Mesenchymal stem cell (in vitro differentiated cells and primary cell): ENCODE data around the gene FIGNL2.

ENCODE experiments used
- DNase-seq: peaks from one replicate; pipeline ENCODE4 v3.0.0-alpha.2; 2013
- H2AFZ ChIP-seq: one replicate; pipeline ENCODE4 v1.6.1; 2013; ENCODE audit warnings: low read depth, mild to moderate bottlenecking, control low read depth, inconsistent platforms, low read length, moderate library complexity
- H2AK5ac ChIP-seq: 2 replicates; pipeline ENCODE4 v1.6.1; 2013; ENCODE audit warnings: low read length, moderate library complexity, mild to moderate bottlenecking, inconsistent platforms; ENCODE audit not compliant: severe bottlenecking
- H2BK120ac ChIP-seq: one replicate; pipeline ENCODE4 v1.6.1; 2013; ENCODE audit warnings: low read depth, mild to moderate bottlenecking, inconsistent platforms, low read length, moderate library complexity
- H2BK12ac ChIP-seq, 2 experiments: one replicate each; pipeline ENCODE4 v1.6.1; 2013; ENCODE audit warnings: inconsistent platforms in 2 of 2, low read length in 2 of 2, mild to moderate bottlenecking in 2 of 2, moderate library complexity in 2 of 2, control low read depth in 1 of 2
- H2BK15ac ChIP-seq: one replicate; pipeline ENCODE4 v1.6.1; 2013; ENCODE audit warnings: mild to moderate bottlenecking, low read depth, inconsistent platforms; ENCODE audit not compliant: poor library complexity, severe bottlenecking
- H2BK5ac ChIP-seq: 2 replicates; pipeline ENCODE4 v1.6.1; 2013; ENCODE audit warnings: low read depth, mild to moderate bottlenecking, low read length, control low read depth, inconsistent platforms; ENCODE audit not compliant: poor library complexity, severe bottlenecking
- H3K14ac ChIP-seq, 2 experiments: one replicate each; pipeline ENCODE4 v1.6.1; 2013; ENCODE audit warnings: inconsistent platforms in 2 of 2, low read length in 2 of 2, control low read depth in 1 of 2, mild to moderate bottlenecking in 1 of 2, moderate library complexity in 1 of 2
- H3K18ac ChIP-seq, 2 experiments: one replicate each; pipeline ENCODE4 v1.6.1; 2013; ENCODE audit warnings: inconsistent platforms in 2 of 2, low read length in 2 of 2, control low read depth in 1 of 2, low read depth in 1 of 2, mild to moderate bottlenecking in 1 of 2
- H3K23ac ChIP-seq, 2 experiments: one replicate each; pipeline ENCODE4 v1.6.1; 2013; ENCODE audit warnings: inconsistent platforms in 2 of 2, low read length in 2 of 2, mild to moderate bottlenecking in 2 of 2, moderate library complexity in 2 of 2, control low read depth in 1 of 2
- H3K27ac ChIP-seq: 2 replicates; pipeline ENCODE4 v1.5.1; 2013; ENCODE audit warnings: mild to moderate bottlenecking, moderate library complexity, low read length, control low read depth, inconsistent platforms; ENCODE audit not compliant: poor library complexity, severe bottlenecking
- H3K27me3 ChIP-seq, 2 experiments: 2 replicates each; pipeline versions ENCODE4 v1.6.1 to v1.7.0; 2013; ENCODE audit warnings: low read length in 2 of 2, mild to moderate bottlenecking in 2 of 2, moderate library complexity in 2 of 2, control low read depth in 1 of 2, inconsistent platforms in 1 of 2; ENCODE audit not compliant: control insufficient read depth in 1 of 2, insufficient read depth in 1 of 2
- H3K36me3 ChIP-seq, 2 experiments: 2 replicates each; pipeline versions ENCODE4 v1.6.1 to v1.7.0; 2013; ENCODE audit warnings: low read length in 2 of 2, control low read depth in 1 of 2, inconsistent platforms in 1 of 2, low read depth in 1 of 2, mild to moderate bottlenecking in 1 of 2; ENCODE audit not compliant: insufficient read depth in 2 of 2, control insufficient read depth in 1 of 2
- H3K4ac ChIP-seq, 2 experiments: one replicate each; pipeline ENCODE4 v1.6.1; 2013; ENCODE audit warnings: inconsistent platforms in 2 of 2, low read length in 2 of 2, mild to moderate bottlenecking in 2 of 2, moderate library complexity in 2 of 2, control low read depth in 1 of 2, low read depth in 1 of 2
- H3K4me1 ChIP-seq: 2 replicates; pipeline ENCODE4 v1.6.1; 2013; ENCODE audit warnings: low read depth, low read length, control low read depth; ENCODE audit not compliant: control insufficient read depth, insufficient read depth
- H3K4me2 ChIP-seq: 2 replicates; pipeline ENCODE4 v1.6.1; 2013; ENCODE audit warnings: low read length, mild to moderate bottlenecking, inconsistent platforms; ENCODE audit not compliant: poor library complexity, severe bottlenecking
- H3K4me3 ChIP-seq, 2 experiments: 2 replicates each; pipeline versions ENCODE4 v1.5.1 to v1.7.0; 2013; ENCODE audit warnings: low read length in 2 of 2, mild to moderate bottlenecking in 2 of 2, control low read depth in 1 of 2, low read depth in 1 of 2; ENCODE audit not compliant: insufficient read depth in 1 of 2
- H3K79me1 ChIP-seq: replicated peaks from 2 replicates; pipeline ENCODE4 v1.6.1; 2013; ENCODE audit warnings: mild to moderate bottlenecking, control low read depth, low read length, inconsistent platforms; ENCODE audit not compliant: poor library complexity, severe bottlenecking
- H3K9ac ChIP-seq: 2 replicates; pipeline ENCODE4 v1.7.0; 2013; ENCODE audit warnings: mild to moderate bottlenecking, low read length, moderate library complexity
- H3K9me3 ChIP-seq: 2 replicates; pipeline ENCODE4 v1.7.0; 2013; ENCODE audit warnings: mild to moderate bottlenecking, low read length; ENCODE audit not compliant: control insufficient read depth
- H4K8ac ChIP-seq: one replicate; pipeline ENCODE4 v1.6.1; 2013; ENCODE audit warnings: inconsistent platforms, mild to moderate bottlenecking, low read length, moderate library complexity
- H4K91ac ChIP-seq: one replicate; pipeline ENCODE4 v1.6.1; 2013; ENCODE audit warnings: mild to moderate bottlenecking, low read length, inconsistent platforms
- WGBS: methylation state at CpG from one replicate; pipeline ENCODE4 v1.1.7; 2013; ENCODE audit warnings: mixed read lengths; 5-methylcytosine and 5-hydroxymethylcytosine counted together

Gene FIGNL2

GRCh38 chr12:51874000-51874399 is 25.5 kb upstream of the FIGNL2 start:
- Histone ChIP-seq H3K79me1 (no peaks in the 10 kb centered on the region), H2AFZ (no peak overlapping the region), H2BK15ac (no peak overlapping the region), H2BK120ac (no peak overlapping the region), H3K14ac (no peak overlapping the region), H3K4ac (no peak overlapping the region), H4K8ac (no peak overlapping the region), H2BK12ac (no peak overlapping the region), H2BK5ac (no peak overlapping the region), H3K4me1 (peaks cover 7% of the 10 kb centered on the region), H3K4me2 (no peak overlapping the region), H3K18ac (no peak overlapping the region), H3K9me3 (no peaks in the 10 kb centered on the region), H3K4me3 (no peak overlapping the region), H3K9ac (no peak overlapping the region), H3K27me3 (peaks cover 26 to 38% of the 10 kb centered on the region in 2 experiments), H3K36me3 (no peaks in the 10 kb centered on the region), H3K23ac (no peak overlapping the region), H2AK5ac (no peak overlapping the region), H4K91ac (no peak overlapping the region), H3K27ac (no peak overlapping the region)
- 77% methylated on average over 5 of the region's 8 CpGs for WGBS
- no peak for DNase-seq

GRCh38 chr12:51873251-51873994 is 24.9 kb upstream of the FIGNL2 start:
- no peak overlapping the region for H2BK15ac ChIP-seq
- H2BK12ac ChIP-seq: peak overlapping the region in 1 of 2 experiments; percentile 17
- peaks cover 31 to 43% of the 10 kb centered on the region in 2 experiments for H3K27me3 ChIP-seq
- no peak overlapping the region for H4K91ac ChIP-seq
- no peak overlapping the region for H3K14ac ChIP-seq
- no peak overlapping the region for H3K4me3 ChIP-seq
- no peak overlapping the region for H2AFZ ChIP-seq
- no peaks in the 10 kb centered on the region for H3K36me3 ChIP-seq
- DNase-seq: no peak
- H4K8ac ChIP-seq: no peak overlapping the region
- H3K4me2 ChIP-seq: no peak overlapping the region
- no peak overlapping the region for H3K27ac ChIP-seq
- peak overlapping the region in 1 of 2 experiments; percentile 4 for H3K18ac ChIP-seq
- H3K4ac ChIP-seq: no peak overlapping the region
- H2BK5ac ChIP-seq: no peak overlapping the region
- peaks cover 13% of the 10 kb centered on the region for H3K4me1 ChIP-seq
- H2BK120ac ChIP-seq: no peak overlapping the region
- H3K9me3 ChIP-seq: no peaks in the 10 kb centered on the region
- H2AK5ac ChIP-seq: no peak overlapping the region
- no peak overlapping the region for H3K23ac ChIP-seq
- 90% methylated on average over 7 of the region's 8 CpGs for WGBS
- no peak overlapping the region for H3K9ac ChIP-seq
- H3K79me1 ChIP-seq: no peaks in the 10 kb centered on the region

DNA sequence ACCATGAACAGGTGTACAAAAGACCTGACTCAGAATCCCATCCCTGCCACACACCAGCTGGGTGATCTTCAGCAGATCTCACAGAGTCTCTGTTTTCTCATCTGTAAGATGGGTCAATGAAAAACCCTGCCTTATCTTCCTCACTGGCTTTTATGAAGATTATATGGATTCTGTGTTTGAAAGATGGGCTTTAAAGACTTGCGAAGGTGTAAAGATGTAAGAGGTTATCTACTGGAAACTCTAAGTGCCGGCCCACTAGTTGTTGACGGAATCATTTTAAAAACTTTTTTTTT is 24.1 kb upstream of the FIGNL2 start:
- Histone ChIP-seq H3K23ac (no peak overlapping the region), H3K4me3 (no peak overlapping the region), H3K18ac (no peak overlapping the region), H2BK5ac (no peak overlapping the region), H3K27ac (no peak overlapping the region), H3K9ac (no peak overlapping the region), H3K14ac (no peak overlapping the region), H3K4me2 (no peak overlapping the region), H3K9me3 (no peaks in the 10 kb centered on the region), H3K4ac (no peak overlapping the region), H2BK12ac (peak overlapping the region in 1 of 2 experiments; percentile 32), H4K91ac (no peak overlapping the region), H2AFZ (no peak overlapping the region), H3K4me1 (peaks cover 13% of the 10 kb centered on the region), H2AK5ac (no peak overlapping the region), H3K79me1 (no peaks in the 10 kb centered on the region), H4K8ac (no peak overlapping the region), H2BK15ac (no peak overlapping the region), H3K27me3 (peaks cover 38 to 48% of the 10 kb centered on the region in 2 experiments), H2BK120ac (no peak overlapping the region), H3K36me3 (no peaks in the 10 kb centered on the region)
- DNase-seq: no peak
- WGBS: no CpG with 5 or more reads among the region's 3 CpGs

GRCh38 chr12:51871918-51872688 is 23.6 kb upstream of the FIGNL2 start:
- H2BK5ac ChIP-seq: no peak overlapping the region
- no peak overlapping the region for H3K18ac ChIP-seq
- H2BK15ac ChIP-seq: peak overlapping the region; percentile 44
- no peak overlapping the region for H3K4me2 ChIP-seq
- H3K4me1 ChIP-seq: peaks cover 13% of the 10 kb centered on the region
- H3K27me3 ChIP-seq: peaks cover 41 to 48% of the 10 kb centered on the region in 2 experiments
- H4K91ac ChIP-seq: no peak overlapping the region
- H2AFZ ChIP-seq: no peak overlapping the region
- no peak overlapping the region for H3K14ac ChIP-seq
- H2BK12ac ChIP-seq: peak overlapping the region in 1 of 2 experiments; percentile 32
- H3K9ac ChIP-seq: no peak overlapping the region
- WGBS: 71% methylated on average over 15 of the region's 17 CpGs
- no peak overlapping the region for H3K23ac ChIP-seq
- H3K4me3 ChIP-seq: no peak overlapping the region
- H3K4ac ChIP-seq: no peak overlapping the region
- no peaks in the 10 kb centered on the region for H3K79me1 ChIP-seq
- H2BK120ac ChIP-seq: no peak overlapping the region
- no peak for DNase-seq
- H2AK5ac ChIP-seq: no peak overlapping the region
- H3K36me3 ChIP-seq: no peaks in the 10 kb centered on the region
- no peak overlapping the region for H3K27ac ChIP-seq
- no peak overlapping the region for H4K8ac ChIP-seq
- no peaks in the 10 kb centered on the region for H3K9me3 ChIP-seq
